BE2C (cell line): ENCODE data around the gene HRAS. TPM values are rescaled to one million over a fixed set of nuclear protein-coding genes. Genes with fewer than 3 reads are reported as not detected.

Experiments used
- DNase-seq: peaks from one replicate; pipeline ENCODE4 v3.0.0-alpha.2; 2020
- H3K27me3 ChIP-seq: fragments of 250-450 bp; sonication (Bioruptor Pico); 2 replicates; pipeline ENCODE4 v1.5.1; 2020; ENCODE audit warnings: mild to moderate bottlenecking
- H3K36me3 ChIP-seq: fragments of 250-450 bp; sonication (Bioruptor Pico); 2 replicates; pipeline ENCODE4 v1.5.1; 2020; ENCODE audit warnings: mild to moderate bottlenecking
- H3K4me1 ChIP-seq: fragments of 250-450 bp; sonication (Bioruptor Pico); 2 replicates; pipeline ENCODE4 v1.5.1; 2020
- H3K4me3 ChIP-seq: 2 replicates; pipeline ENCODE4 v1.5.1; 2011; ENCODE audit warnings: low read depth, low read length
- H3K9me3 ChIP-seq: fragments of 250-450 bp; sonication (Bioruptor Pico); 2 replicates; pipeline ENCODE4 v1.5.1; 2020
- CTCF ChIP-seq: IDR thresholded peaks from 2 replicates; pipeline ENCODE4 v1.5.1; 2012; ENCODE audit warnings: mild to moderate bottlenecking, low read depth, low read length
- polyA plus RNA-seq: library from polyadenylated mRNA; unstranded; fragments of >200 nt; gene quantifications from one replicate; pipeline ENCODE4 v1.2.1, GENCODE V29; 2012; ENCODE audit warnings: low read depth, missing spikeins; ENCODE audit not compliant: insufficient read length, insufficient read depth

Gene HRAS
- 195 TPM for polyA plus RNA-seq

GRCh38 chr11:535519-536454 is at the start of gene HRAS:
HRAS (minus strand) TSS chr11:535576.
- peaks cover 3% of the 10 kb centered on the region; the same call in 1 of the 2 replicates for H3K36me3 ChIP-seq
- no peaks in the 10 kb centered on the region for H3K9me3 ChIP-seq
- no peaks in the 10 kb centered on the region for H3K4me1 ChIP-seq
- peak within 1 kb of the TSS; percentile 67 for H3K4me3 ChIP-seq
- peak; percentile 89 for DNase-seq
- no peaks in the 10 kb centered on the region for H3K27me3 ChIP-seq
- no peak for TF ChIP-seq CTCF

GRCh38 chr11:584287-584686 is 48.9 kb upstream of the HRAS start:
- no peak for TF ChIP-seq CTCF
- Histone ChIP-seq H3K36me3 (peaks cover 6% of the 10 kb centered on the region; the same call in 1 of the 2 replicates), H3K27me3 (no peaks in the 10 kb centered on the region), H3K4me3 (no peak overlapping the region), H3K9me3 (no peaks in the 10 kb centered on the region), H3K4me1 (no peaks in the 10 kb centered on the region)
- DNase-seq: no peak

DNA sequence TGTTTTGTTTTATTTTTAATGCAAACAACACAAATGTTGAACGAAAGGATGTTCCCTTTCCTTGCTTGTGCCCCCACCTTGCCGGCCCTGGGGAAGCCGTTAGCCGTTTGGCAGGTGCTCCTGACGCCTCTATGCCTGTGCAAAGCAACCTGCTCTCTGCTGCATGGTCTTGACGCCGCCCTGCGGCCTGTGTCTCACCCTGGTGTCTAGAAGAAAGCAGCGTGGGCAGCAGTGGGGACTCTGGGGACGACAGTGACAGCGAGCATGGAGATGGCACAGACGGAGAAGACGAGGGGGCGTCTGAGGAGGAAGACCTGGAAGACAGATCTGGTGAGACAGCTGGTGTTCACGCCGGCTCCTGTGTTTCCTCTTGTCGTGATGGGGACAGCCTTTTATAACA is 46.4 kb upstream of the HRAS start:
- no peak for DNase-seq
- Histone ChIP-seq H3K4me3 (no peak overlapping the region), H3K27me3 (no peaks in the 10 kb centered on the region), H3K4me1 (no peaks in the 10 kb centered on the region), H3K9me3 (no peaks in the 10 kb centered on the region), H3K36me3 (peaks cover 6% of the 10 kb centered on the region; the same call in 1 of the 2 replicates)
- TF ChIP-seq CTCF: no peak

DNA sequence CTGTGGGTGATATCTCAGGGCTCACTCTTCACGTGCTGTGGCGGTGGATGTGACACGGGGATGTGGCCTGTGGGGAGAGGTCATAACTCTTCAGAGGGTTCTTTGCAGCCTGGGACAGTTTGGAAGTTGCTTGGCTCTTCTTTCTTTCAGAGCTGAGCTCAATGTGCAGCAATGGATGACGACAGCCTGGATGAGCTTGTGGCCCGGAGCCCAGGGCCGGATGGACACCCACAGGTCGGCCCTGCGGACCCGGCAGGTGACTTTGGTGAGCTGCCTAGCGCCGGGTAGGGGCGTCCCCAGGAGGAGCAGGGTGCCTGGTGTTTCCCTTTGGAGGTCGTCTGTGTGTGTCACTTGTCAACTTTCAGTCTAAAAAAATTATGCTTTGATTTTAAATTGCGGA is 46.0 kb upstream of the HRAS start:
- TF ChIP-seq CTCF: no peak
- no peak for DNase-seq
- H3K27me3 ChIP-seq: no peaks in the 10 kb centered on the region
- no peaks in the 10 kb centered on the region for H3K9me3 ChIP-seq
- peaks cover 6% of the 10 kb centered on the region; the same call in 1 of the 2 replicates for H3K36me3 ChIP-seq
- no peaks in the 10 kb centered on the region for H3K4me1 ChIP-seq
- H3K4me3 ChIP-seq: no peak overlapping the region

DNA sequence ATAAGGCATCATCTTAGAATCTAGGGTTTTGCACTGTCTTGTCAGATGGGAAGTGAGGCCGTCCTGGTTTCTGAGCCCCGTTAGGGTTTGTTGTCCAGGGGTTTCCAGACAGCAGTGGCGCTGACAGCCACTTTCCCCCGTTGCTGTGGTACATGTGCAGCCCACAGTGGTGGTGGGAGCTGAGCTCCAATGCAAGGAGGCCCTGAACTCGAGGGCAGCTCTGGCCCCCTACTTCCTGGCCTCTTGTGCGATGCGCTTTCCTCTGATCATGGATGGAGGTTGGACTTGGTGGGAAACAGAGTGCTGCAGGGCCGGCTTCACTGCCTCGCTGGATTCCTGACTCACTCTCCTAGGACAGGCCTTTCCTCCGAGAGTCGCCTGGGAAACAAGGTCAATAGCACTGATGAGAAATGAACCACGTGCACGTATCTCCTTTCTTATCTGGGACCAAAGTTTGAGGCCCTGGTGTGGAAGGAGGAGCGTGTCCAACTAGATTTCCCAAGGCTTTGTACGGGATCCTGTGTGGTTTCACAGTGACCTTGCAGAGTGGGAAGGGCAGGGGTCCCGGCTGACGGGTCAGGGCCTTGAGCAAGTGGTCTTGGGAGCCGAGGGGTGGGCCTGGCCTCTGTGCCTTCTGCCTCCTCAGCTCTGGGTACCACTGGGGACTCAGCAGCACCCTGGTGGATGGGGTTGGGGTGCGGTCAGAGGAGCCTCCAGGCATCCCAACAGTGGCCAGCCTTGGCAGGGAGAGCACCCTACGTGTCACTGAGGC is 44.6 kb upstream of the HRAS start:
- Histone ChIP-seq H3K4me3 (no peak overlapping the region), H3K9me3 (no peaks in the 10 kb centered on the region), H3K36me3 (0 out of 2 replicates have a peak, but pooled peaks cover 6% of the 10 kb centered on the region), H3K4me1 (no peaks in the 10 kb centered on the region), H3K27me3 (no peaks in the 10 kb centered on the region; the same call in 1 of the 2 replicates)
- no peak for TF ChIP-seq CTCF
- no peak for DNase-seq
